ENCODE data around the gene F11.

- TF ChIP-seq, protein P1, sequence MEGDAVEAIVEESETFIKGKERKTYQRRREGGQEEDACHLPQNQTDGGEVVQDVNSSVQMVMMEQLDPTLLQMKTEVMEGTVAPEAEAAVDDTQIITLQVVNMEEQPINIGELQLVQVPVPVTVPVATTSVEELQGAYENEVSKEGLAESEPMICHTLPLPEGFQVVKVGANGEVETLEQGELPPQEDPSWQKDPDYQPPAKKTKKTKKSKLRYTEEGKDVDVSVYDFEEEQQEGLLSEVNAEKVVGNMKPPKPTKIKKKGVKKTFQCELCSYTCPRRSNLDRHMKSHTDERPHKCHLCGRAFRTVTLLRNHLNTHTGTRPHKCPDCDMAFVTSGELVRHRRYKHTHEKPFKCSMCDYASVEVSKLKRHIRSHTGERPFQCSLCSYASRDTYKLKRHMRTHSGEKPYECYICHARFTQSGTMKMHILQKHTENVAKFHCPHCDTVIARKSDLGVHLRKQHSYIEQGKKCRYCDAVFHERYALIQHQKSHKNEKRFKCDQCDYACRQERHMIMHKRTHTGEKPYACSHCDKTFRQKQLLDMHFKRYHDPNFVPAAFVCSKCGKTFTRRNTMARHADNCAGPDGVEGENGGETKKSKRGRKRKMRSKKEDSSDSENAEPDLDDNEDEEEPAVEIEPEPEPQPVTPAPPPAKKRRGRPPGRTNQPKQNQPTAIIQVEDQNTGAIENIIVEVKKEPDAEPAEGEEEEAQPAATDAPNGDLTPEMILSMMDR (IDR thresholded peaks at IDR 0.05; ENCODE audit: poor library complexity): no peak
- no peak for TF ChIP-seq EZH2 (IDR thresholded peaks at IDR 0.05; ENCODE audit: borderline replicate concordance)
Observed at GRCh38 chr4:186217733-186218293, 48.2 kb upstream of the F11 start.
